ENCODE data around the gene KIAA1328.

KIAA1328 gene

GRCh38 chr18:37243741-37244140, 414.8 kb downstream of the KIAA1328 start:
- Histone ChIP-seq H3K27ac (ENCODE audit: low read depth, low read length) (no peak overlapping the region), H3K27me3 (ENCODE audit: control insufficient read depth in 1 of 2, insufficient read depth in 2 of 2, low read length in 2 of 2) (no peaks in the 10 kb centered on the region), H3K4me1 (ENCODE audit: control insufficient read depth in 1 of 2, insufficient read depth in 2 of 2, low read length in 2 of 2) (no peaks in the 10 kb centered on the region), H3K9ac (ENCODE audit: low read depth in 1 of 2, low read length in 2 of 2) (no peak overlapping the region), H3K9me3 (ENCODE audit: control insufficient read depth in 1 of 2, low read length in 2 of 2) (no peaks in the 10 kb centered on the region), H3K36me3 (ENCODE audit: control insufficient read depth in 1 of 2, insufficient read depth in 2 of 2, low read length in 2 of 2) (no peaks in the 10 kb centered on the region), H3K4me3 (ENCODE audit: low read depth in 1 of 2, low read length in 2 of 2) (no peak overlapping the region)

DNA sequence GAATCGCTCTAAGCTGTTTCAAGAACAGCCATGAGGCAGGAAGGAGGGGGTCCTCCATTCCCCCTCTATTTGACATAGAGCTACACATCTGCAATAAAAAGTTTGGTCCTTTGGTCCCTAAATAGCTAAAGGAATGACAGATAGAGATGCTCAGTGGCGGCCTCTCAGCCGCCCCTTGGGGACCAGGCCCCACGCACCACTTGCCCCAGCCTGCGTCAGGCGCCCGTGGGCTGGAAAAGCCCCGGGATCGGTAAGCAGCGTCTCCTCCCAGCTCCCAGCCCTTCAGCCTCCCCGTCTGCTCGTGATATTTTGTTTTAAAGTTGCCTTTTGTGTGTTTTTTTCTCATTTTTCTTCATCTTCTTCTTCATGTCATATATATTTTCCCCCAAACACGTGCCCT, 415.7 kb downstream of the KIAA1328 start:
- Histone ChIP-seq H3K27me3 (ENCODE audit: control insufficient read depth in 1 of 2, insufficient read depth in 2 of 2, low read length in 2 of 2) (no peaks in the 10 kb centered on the region), H3K4me1 (ENCODE audit: control insufficient read depth in 1 of 2, insufficient read depth in 2 of 2, low read length in 2 of 2) (no peaks in the 10 kb centered on the region), H3K36me3 (ENCODE audit: control insufficient read depth in 1 of 2, insufficient read depth in 2 of 2, low read length in 2 of 2) (no peaks in the 10 kb centered on the region), H3K9me3 (ENCODE audit: control insufficient read depth in 1 of 2, low read length in 2 of 2) (no peaks in the 10 kb centered on the region), H3K27ac (ENCODE audit: low read depth, low read length) (no peak overlapping the region), H3K4me3 (ENCODE audit: low read depth in 1 of 2, low read length in 2 of 2) (no peak overlapping the region), H3K9ac (ENCODE audit: low read depth in 1 of 2, low read length in 2 of 2) (no peak overlapping the region)

DNA sequence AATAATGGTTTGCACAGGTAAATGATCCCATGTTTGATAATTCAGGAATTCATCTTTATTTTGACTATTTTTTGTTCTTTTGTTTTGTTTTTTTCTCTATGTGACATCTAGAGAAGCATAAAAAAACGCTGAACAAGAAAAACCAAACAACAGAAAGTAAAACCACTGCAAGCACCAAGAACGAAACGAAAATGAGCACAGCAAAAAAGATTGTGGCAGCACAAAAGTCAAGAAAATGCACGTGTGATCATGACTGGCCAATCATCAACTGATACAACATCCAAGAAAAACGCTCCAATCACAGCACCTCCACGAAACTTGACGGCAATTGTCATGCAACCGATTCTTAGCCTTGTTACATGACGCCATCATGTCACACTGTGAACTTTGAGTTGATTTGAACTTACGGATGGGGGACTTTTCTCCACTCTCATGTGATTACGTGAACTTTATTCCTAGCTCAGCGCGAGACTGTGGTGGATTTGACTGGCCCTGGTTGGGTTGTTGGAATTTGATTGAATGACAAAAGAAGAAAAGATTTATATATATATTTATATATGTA, 417.9 kb downstream of the KIAA1328 start:
- Histone ChIP-seq H3K27ac (ENCODE audit: low read depth, low read length) (no peak overlapping the region), H3K4me1 (ENCODE audit: control insufficient read depth in 1 of 2, insufficient read depth in 2 of 2, low read length in 2 of 2) (no peaks in the 10 kb centered on the region), H3K9ac (ENCODE audit: low read depth in 1 of 2, low read length in 2 of 2) (no peak overlapping the region), H3K9me3 (ENCODE audit: control insufficient read depth in 1 of 2, low read length in 2 of 2) (no peaks in the 10 kb centered on the region), H3K27me3 (ENCODE audit: control insufficient read depth in 1 of 2, insufficient read depth in 2 of 2, low read length in 2 of 2) (peaks cover 3% of the 10 kb centered on the region in 2 donors), H3K36me3 (ENCODE audit: control insufficient read depth in 1 of 2, insufficient read depth in 2 of 2, low read length in 2 of 2) (no peaks in the 10 kb centered on the region), H3K4me3 (ENCODE audit: low read depth in 1 of 2, low read length in 2 of 2) (no peak overlapping the region)

GRCh38 chr18:37247497-37248161, 418.7 kb downstream of the KIAA1328 start:
- peaks cover 3% of the 10 kb centered on the region in 2 donors for H3K27me3 ChIP-seq (ENCODE audit: control insufficient read depth in 1 of 2, insufficient read depth in 2 of 2, low read length in 2 of 2)
- no peak overlapping the region for H3K4me3 ChIP-seq (ENCODE audit: low read depth in 1 of 2, low read length in 2 of 2)
- H3K9ac ChIP-seq (ENCODE audit: low read depth in 1 of 2, low read length in 2 of 2), result no peak overlapping the region
- no peak overlapping the region for H3K27ac ChIP-seq (ENCODE audit: low read depth, low read length)
- H3K36me3 ChIP-seq (ENCODE audit: control insufficient read depth in 1 of 2, insufficient read depth in 2 of 2, low read length in 2 of 2), result no peaks in the 10 kb centered on the region
- H3K4me1 ChIP-seq (ENCODE audit: control insufficient read depth in 1 of 2, insufficient read depth in 2 of 2, low read length in 2 of 2), result peaks cover 0 to 2% of the 10 kb centered on the region in 2 donors
- no peaks in the 10 kb centered on the region for H3K9me3 ChIP-seq (ENCODE audit: control insufficient read depth in 1 of 2, low read length in 2 of 2)

- Histone ChIP-seq H3K27me3 (ENCODE audit: control insufficient read depth in 1 of 2, insufficient read depth in 2 of 2, low read length in 2 of 2) (peaks cover 3 to 9% of the 10 kb centered on the region in 2 donors), H3K9me3 (ENCODE audit: control insufficient read depth in 1 of 2, low read length in 2 of 2) (no peaks in the 10 kb centered on the region), H3K4me1 (ENCODE audit: control insufficient read depth in 1 of 2, insufficient read depth in 2 of 2, low read length in 2 of 2) (peaks cover 4 to 7% of the 10 kb centered on the region in 2 donors), H3K9ac (ENCODE audit: low read depth in 1 of 2, low read length in 2 of 2) (no peak overlapping the region), H3K4me3 (ENCODE audit: low read depth in 1 of 2, low read length in 2 of 2) (no peak overlapping the region), H3K27ac (ENCODE audit: low read depth, low read length) (no peak overlapping the region), H3K36me3 (ENCODE audit: control insufficient read depth in 1 of 2, insufficient read depth in 2 of 2, low read length in 2 of 2) (no peaks in the 10 kb centered on the region)
Measured at GRCh38 chr18:37248281-37248680, 419.4 kb downstream of the KIAA1328 start.

GRCh38 chr18:37249171-37249886, 420.4 kb downstream of the KIAA1328 start:
- no peak overlapping the region for H3K9ac ChIP-seq (ENCODE audit: low read depth in 1 of 2, low read length in 2 of 2)
- no peak overlapping the region for H3K4me3 ChIP-seq (ENCODE audit: low read depth in 1 of 2, low read length in 2 of 2)
- H3K4me1 ChIP-seq (ENCODE audit: control insufficient read depth in 1 of 2, insufficient read depth in 2 of 2, low read length in 2 of 2), result peaks cover 4 to 7% of the 10 kb centered on the region in 2 donors
- H3K36me3 ChIP-seq (ENCODE audit: control insufficient read depth in 1 of 2, insufficient read depth in 2 of 2, low read length in 2 of 2), result no peaks in the 10 kb centered on the region
- no peaks in the 10 kb centered on the region for H3K9me3 ChIP-seq (ENCODE audit: control insufficient read depth in 1 of 2, low read length in 2 of 2)
- no peak overlapping the region for H3K27ac ChIP-seq (ENCODE audit: low read depth, low read length)
- peaks cover 3 to 11% of the 10 kb centered on the region in 2 donors for H3K27me3 ChIP-seq (ENCODE audit: control insufficient read depth in 1 of 2, insufficient read depth in 2 of 2, low read length in 2 of 2)

- H3K4me3 ChIP-seq (ENCODE audit: low read depth in 1 of 2, low read length in 2 of 2), result no peak overlapping the region
- H3K4me1 ChIP-seq (ENCODE audit: control insufficient read depth in 1 of 2, insufficient read depth in 2 of 2, low read length in 2 of 2), result peaks cover 4 to 7% of the 10 kb centered on the region in 2 donors
- H3K27ac ChIP-seq (ENCODE audit: low read depth, low read length), result no peak overlapping the region
- H3K27me3 ChIP-seq (ENCODE audit: control insufficient read depth in 1 of 2, insufficient read depth in 2 of 2, low read length in 2 of 2), result peaks cover 10 to 18% of the 10 kb centered on the region in 2 donors
- H3K9ac ChIP-seq (ENCODE audit: low read depth in 1 of 2, low read length in 2 of 2), result no peak overlapping the region
- no peaks in the 10 kb centered on the region for H3K36me3 ChIP-seq (ENCODE audit: control insufficient read depth in 1 of 2, insufficient read depth in 2 of 2, low read length in 2 of 2)
- H3K9me3 ChIP-seq (ENCODE audit: control insufficient read depth in 1 of 2, low read length in 2 of 2), result no peaks in the 10 kb centered on the region
Measured at GRCh38 chr18:37249895-37250618, 421.1 kb downstream of the KIAA1328 start.

- H3K27me3 ChIP-seq (ENCODE audit: control insufficient read depth in 1 of 2, insufficient read depth in 2 of 2, low read length in 2 of 2), result peaks cover 14 to 29% of the 10 kb centered on the region in 2 donors
- H3K9me3 ChIP-seq (ENCODE audit: control insufficient read depth in 1 of 2, low read length in 2 of 2), result no peaks in the 10 kb centered on the region
- peaks cover 4 to 7% of the 10 kb centered on the region in 2 donors for H3K4me1 ChIP-seq (ENCODE audit: control insufficient read depth in 1 of 2, insufficient read depth in 2 of 2, low read length in 2 of 2)
- H3K9ac ChIP-seq (ENCODE audit: low read depth in 1 of 2, low read length in 2 of 2), result no peak overlapping the region
- no peaks in the 10 kb centered on the region for H3K36me3 ChIP-seq (ENCODE audit: control insufficient read depth in 1 of 2, insufficient read depth in 2 of 2, low read length in 2 of 2)
- H3K27ac ChIP-seq (ENCODE audit: low read depth, low read length), result no peak overlapping the region
- H3K4me3 ChIP-seq (ENCODE audit: low read depth in 1 of 2, low read length in 2 of 2), result no peak overlapping the region
Measured at GRCh38 chr18:37251679-37252078, 422.8 kb downstream of the KIAA1328 start.

- Histone ChIP-seq H3K4me1 (ENCODE audit: control insufficient read depth in 1 of 2, insufficient read depth in 2 of 2, low read length in 2 of 2) (peaks cover 4 to 7% of the 10 kb centered on the region in 2 donors), H3K27me3 (ENCODE audit: control insufficient read depth in 1 of 2, insufficient read depth in 2 of 2, low read length in 2 of 2) (peaks cover 14 to 29% of the 10 kb centered on the region in 2 donors), H3K27ac (ENCODE audit: low read depth, low read length) (no peak overlapping the region), H3K9ac (ENCODE audit: low read depth in 1 of 2, low read length in 2 of 2) (no peak overlapping the region), H3K36me3 (ENCODE audit: control insufficient read depth in 1 of 2, insufficient read depth in 2 of 2, low read length in 2 of 2) (no peaks in the 10 kb centered on the region), H3K4me3 (ENCODE audit: low read depth in 1 of 2, low read length in 2 of 2) (no peak overlapping the region), H3K9me3 (ENCODE audit: control insufficient read depth in 1 of 2, low read length in 2 of 2) (no peaks in the 10 kb centered on the region)
Measured at GRCh38 chr18:37252342-37252741, 423.4 kb downstream of the KIAA1328 start.

All from duodenal mucosa (tissue), 2 donors.